K562 (cell line): Measurements from ENCODE around the gene AP1G1. TPM values are rescaled to one million over a fixed set of nuclear protein-coding genes. Genes with fewer than 3 reads are reported as not detected.

ENCODE experiments used
- CBFA2T2 ChIP-seq: fragments of 450-650 bp; conservative IDR thresholded peaks from 2 replicates; pipeline ENCODE4 v1.6.1; 2017; ENCODE audit warnings: mild to moderate bottlenecking
- GABPB2 ChIP-seq: fragments of 250-450 bp; sonication (Bioruptor Pico); conservative IDR thresholded peaks from 2 replicates; pipeline ENCODE4 v1.5.1; 2021; ENCODE audit warnings: mild to moderate bottlenecking
- HDAC8 ChIP-seq: fragments of 450-650 bp; IDR thresholded peaks from 2 replicates; pipeline ENCODE4 v1.6.1; 2016; ENCODE audit warnings: mild to moderate bottlenecking, missing genetic modification characterization, moderate library complexity, missing compliant biosample characterization
- IRF1 ChIP-seq: sonication (generic); formaldehyde crosslinking; IDR thresholded peaks from 2 replicates; pipeline ENCODE4 v1.8.0; 2022; ENCODE audit warnings: missing genetic modification reagents, mild to moderate bottlenecking, borderline replicate concordance
- RFX1 ChIP-seq: fragments of 450-650 bp; IDR thresholded peaks from 2 replicates; pipeline ENCODE4 v1.6.1; 2016; ENCODE audit warnings: mild to moderate bottlenecking, moderate library complexity
- TAF9B ChIP-seq: fragments of 450-650 bp; IDR thresholded peaks from 2 replicates; pipeline ENCODE4 v1.6.1; 2018; ENCODE audit warnings: mild to moderate bottlenecking; ENCODE audit not compliant: partially characterized antibody
- ZBTB9 ChIP-seq: fragments of 450-650 bp; formaldehyde crosslinking; IDR thresholded peaks from 2 replicates; pipeline ENCODE4 v1.4.0; 2020; ENCODE audit warnings: mild to moderate bottlenecking, moderate library complexity
- ZFP30 ChIP-seq: fragments of 250-450 bp; sonication (Bioruptor Pico); IDR thresholded peaks from 2 replicates; pipeline ENCODE4 v1.8.0; 2022; ENCODE audit warnings: moderate library complexity, mild to moderate bottlenecking, inconsistent platforms, borderline replicate concordance
- ZHX1 ChIP-seq: fragments of 150-350 bp; conservative IDR thresholded peaks from 2 replicates; pipeline ENCODE4 v1.6.1; 2014; ENCODE audit warnings: low read length
- ZNF124 ChIP-seq: sonication (generic); formaldehyde crosslinking; IDR thresholded peaks from 2 replicates; pipeline ENCODE4 v1.8.1; 2022; ENCODE audit warnings: missing genetic modification reagents
- ZNF316 ChIP-seq: fragments of 450-650 bp; IDR thresholded peaks from 2 replicates; pipeline ENCODE4 v1.6.1; 2016
- ZNF79 ChIP-seq: fragments of 250-450 bp; sonication (Bioruptor Pico); IDR thresholded peaks from 2 replicates; pipeline ENCODE4 v1.4.0; 2020; ENCODE audit warnings: low read depth, mild to moderate bottlenecking, moderate library complexity
- polyA plus RNA-seq, 8 experiments: library from polyadenylated mRNA; depleted of rRNA in 4 of 8; stranded (reverse) in 5 of 8; unstranded in 3 of 8; fragments of >200 nt; fragmentation: Nextera tagmentation in 2 of 8; fragmentation: Illumina TruSeq in 1 of 8; extraction: Ambion mirVana in 2 of 8; extraction: Trizol in 1 of 8; gene quantifications; 2 replicates each; pipeline versions ENCODE4 v1.2.1 to v1.2.3, GENCODE V29; 2011 to 2014; ENCODE audit warnings: inconsistent platforms in 1 of 8, missing spikeins in 1 of 8
- total RNA-seq, 7 experiments: library from RNA; depleted of rRNA in 6 of 7; stranded (reverse); fragments of >200 nt in 6 of 7; fragmentation: Illumina TruSeq in 2 of 7; extraction: Trizol in 2 of 7; gene quantifications; 2 replicates each; pipeline versions ENCODE4 v1.2.1 to v1.2.3, GENCODE V29; 2011 to 2021; ENCODE audit warnings: low replicate concordance in 1 of 7
- TF ChIP-seq, protein P1 (sequence below), 2 experiments: fragments of 450-650 bp in 1 of 2; IDR thresholded peaks; 2 replicates each; pipeline ENCODE4 v1.6.1; 2011 to 2017; ENCODE audit warnings: low read depth in 2 of 2, antibody characterized with exemption in 1 of 2, borderline replicate concordance in 1 of 2, low read length in 1 of 2, mild to moderate bottlenecking in 1 of 2, mixed read lengths in 1 of 2; ENCODE audit not compliant: control insufficient read depth in 1 of 2
- TF ChIP-seq, protein P2 (sequence below): fragments of 250-450 bp; sonication (Bioruptor Pico); IDR thresholded peaks from 2 replicates; pipeline ENCODE4 v1.9.0; 2021; ENCODE audit warnings: mild to moderate bottlenecking, inconsistent platforms

Gene AP1G1
- total and polyA plus RNA-seq, 9 of the 15 experiments (the other 6 are each of a cell fraction or from before 2014, with no cell fraction given): 7.0 to 59.2 (median 42.0) TPM

DNA sequence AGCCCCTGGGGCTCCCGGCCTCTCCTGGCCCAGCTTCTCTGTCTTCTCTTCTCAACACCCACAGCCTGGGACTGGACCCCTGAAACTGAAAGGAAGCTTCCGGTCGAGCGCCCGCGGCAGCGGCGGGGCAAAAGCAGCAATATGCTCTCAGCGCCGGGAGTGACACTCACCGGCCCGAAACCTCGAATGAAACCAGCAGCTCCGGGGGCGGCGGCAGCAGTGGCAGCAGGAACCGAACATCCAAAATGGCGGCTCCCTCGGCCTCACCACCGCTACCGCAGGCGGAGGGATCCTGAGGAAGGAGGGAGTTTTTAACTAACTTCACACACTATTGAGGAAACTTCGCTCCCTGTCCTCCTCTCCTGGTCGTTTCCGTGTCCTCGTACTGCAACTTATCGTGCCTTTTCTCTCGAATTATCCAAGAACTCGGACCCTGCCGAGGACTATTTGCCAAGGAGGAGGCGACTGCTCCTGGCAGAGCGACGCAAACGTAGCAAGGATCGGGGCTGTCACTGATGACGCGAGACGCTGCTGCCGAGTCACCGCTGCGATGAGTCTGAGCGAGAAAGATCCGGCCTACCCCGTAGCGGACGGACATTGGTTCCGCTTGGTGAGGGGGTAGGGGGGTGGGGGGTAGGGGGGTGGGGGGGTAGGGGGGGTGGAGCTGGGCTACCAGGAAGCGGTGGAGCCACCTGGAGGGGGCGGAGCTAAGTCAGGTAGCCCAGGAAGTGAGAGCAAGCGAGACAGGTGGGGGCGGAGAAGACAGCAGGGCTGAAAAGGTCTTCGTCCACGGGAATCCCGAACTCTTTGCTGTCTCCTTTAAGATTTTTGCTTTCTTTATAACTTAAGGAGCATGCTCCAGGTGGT, at the start of gene AP1G1 (continued):
- TF ChIP-seq ZHX1 (peak; percentile 70; the same call in 1 of the 2 replicates), ZNF124 (no peak), HDAC8 (tag) (0 out of 2 replicates have a peak, but pooled peaks have one; percentile 46), ZNF79 (CRISPR knock-in tag) (no peak), ZNF316 (no peak; the same call in 1 of the 2 replicates), ZBTB9 (no peak), RFX1 (no peak; the same call in 1 of the 2 replicates), IRF1 (CRISPR knock-in tag) (no peak), GABPB2 (CRISPR knock-in tag) (no peak), ZFP30 (no peak), TAF9B (peak; percentile 98), CBFA2T2 (no peak)
- TF ChIP-seq, protein P1, sequence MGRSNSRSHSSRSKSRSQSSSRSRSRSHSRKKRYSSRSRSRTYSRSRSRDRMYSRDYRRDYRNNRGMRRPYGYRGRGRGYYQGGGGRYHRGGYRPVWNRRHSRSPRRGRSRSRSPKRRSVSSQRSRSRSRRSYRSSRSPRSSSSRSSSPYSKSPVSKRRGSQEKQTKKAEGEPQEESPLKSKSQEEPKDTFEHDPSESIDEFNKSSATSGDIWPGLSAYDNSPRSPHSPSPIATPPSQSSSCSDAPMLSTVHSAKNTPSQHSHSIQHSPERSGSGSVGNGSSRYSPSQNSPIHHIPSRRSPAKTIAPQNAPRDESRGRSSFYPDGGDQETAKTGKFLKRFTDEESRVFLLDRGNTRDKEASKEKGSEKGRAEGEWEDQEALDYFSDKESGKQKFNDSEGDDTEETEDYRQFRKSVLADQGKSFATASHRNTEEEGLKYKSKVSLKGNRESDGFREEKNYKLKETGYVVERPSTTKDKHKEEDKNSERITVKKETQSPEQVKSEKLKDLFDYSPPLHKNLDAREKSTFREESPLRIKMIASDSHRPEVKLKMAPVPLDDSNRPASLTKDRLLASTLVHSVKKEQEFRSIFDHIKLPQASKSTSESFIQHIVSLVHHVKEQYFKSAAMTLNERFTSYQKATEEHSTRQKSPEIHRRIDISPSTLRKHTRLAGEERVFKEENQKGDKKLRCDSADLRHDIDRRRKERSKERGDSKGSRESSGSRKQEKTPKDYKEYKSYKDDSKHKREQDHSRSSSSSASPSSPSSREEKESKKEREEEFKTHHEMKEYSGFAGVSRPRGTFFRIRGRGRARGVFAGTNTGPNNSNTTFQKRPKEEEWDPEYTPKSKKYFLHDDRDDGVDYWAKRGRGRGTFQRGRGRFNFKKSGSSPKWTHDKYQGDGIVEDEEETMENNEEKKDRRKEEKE (IDR thresholded peaks at IDR 0.05; ENCODE audit: borderline replicate concordance in 1 of 2, control insufficient read depth in 1 of 2, low read depth in 2 of 2, low read length in 1 of 2): no peak
- TF ChIP-seq, protein P2, sequence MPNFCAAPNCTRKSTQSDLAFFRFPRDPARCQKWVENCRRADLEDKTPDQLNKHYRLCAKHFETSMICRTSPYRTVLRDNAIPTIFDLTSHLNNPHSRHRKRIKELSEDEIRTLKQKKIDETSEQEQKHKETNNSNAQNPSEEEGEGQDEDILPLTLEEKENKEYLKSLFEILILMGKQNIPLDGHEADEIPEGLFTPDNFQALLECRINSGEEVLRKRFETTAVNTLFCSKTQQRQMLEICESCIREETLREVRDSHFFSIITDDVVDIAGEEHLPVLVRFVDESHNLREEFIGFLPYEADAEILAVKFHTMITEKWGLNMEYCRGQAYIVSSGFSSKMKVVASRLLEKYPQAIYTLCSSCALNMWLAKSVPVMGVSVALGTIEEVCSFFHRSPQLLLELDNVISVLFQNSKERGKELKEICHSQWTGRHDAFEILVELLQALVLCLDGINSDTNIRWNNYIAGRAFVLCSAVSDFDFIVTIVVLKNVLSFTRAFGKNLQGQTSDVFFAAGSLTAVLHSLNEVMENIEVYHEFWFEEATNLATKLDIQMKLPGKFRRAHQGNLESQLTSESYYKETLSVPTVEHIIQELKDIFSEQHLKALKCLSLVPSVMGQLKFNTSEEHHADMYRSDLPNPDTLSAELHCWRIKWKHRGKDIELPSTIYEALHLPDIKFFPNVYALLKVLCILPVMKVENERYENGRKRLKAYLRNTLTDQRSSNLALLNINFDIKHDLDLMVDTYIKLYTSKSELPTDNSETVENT (CRISPR knock-in tag): no peak
